ENCODE results near the gene NRCAM. TPM values are rescaled to one million over a fixed set of nuclear protein-coding genes. Genes with fewer than 3 reads are reported as not detected.

NRCAM gene
- total and polyA plus RNA-seq, 10 of the 15 experiments (the other 5 are each of a cell fraction or from before 2014, with no cell fraction given), result 0.30 to 2.0 (median 1.0) TPM

DNA sequence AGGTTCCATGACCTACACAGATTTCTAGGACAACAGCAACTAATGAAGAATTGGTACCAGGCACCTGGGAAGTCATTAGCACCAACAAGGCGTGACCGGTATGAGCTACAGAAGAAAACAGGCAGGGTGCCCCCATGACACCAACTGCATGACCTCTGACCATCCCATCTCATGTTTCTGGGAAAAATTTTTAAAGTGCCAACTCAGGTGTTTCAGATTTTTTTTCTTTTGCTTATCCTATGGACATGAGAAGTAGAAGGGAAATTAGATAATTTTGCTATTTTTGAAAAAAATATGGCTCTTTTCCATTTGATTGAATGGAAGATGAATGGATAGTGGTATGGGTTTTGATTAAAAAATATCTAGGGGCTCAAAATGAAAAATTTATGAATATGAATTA, 154.8 kb downstream of the NRCAM start:
- Histone ChIP-seq H2AFZ (ENCODE audit: control insufficient read depth, low read depth, low read length) (no peak overlapping the region), H3K27ac (ENCODE audit: control insufficient read depth, insufficient read depth) (no peak overlapping the region), H3K27me3 (replicated peaks in 1 of 2; ENCODE audit: control insufficient read depth in 2 of 2, insufficient read depth in 2 of 2, low read length in 1 of 2) (no peaks in the 10 kb centered on the region), H3K4me1 (ENCODE audit: control insufficient read depth, insufficient read depth, low read length) (no peaks in the 10 kb centered on the region), H3K9ac (ENCODE audit: control insufficient read depth, insufficient read depth, low read length) (no peak overlapping the region), H3K9me3 (replicated peaks; ENCODE audit: control insufficient read depth, insufficient read depth, low read length) (no peaks in the 10 kb centered on the region), H4K20me1 (ENCODE audit: control insufficient read depth, insufficient read depth) (no peaks in the 10 kb centered on the region), H3K4me3 (no peak overlapping the region), H3K79me2 (ENCODE audit: control insufficient read depth, insufficient read depth, low read length) (no peaks in the 10 kb centered on the region), H3K4me2 (ENCODE audit: control insufficient read depth, insufficient read depth) (no peak overlapping the region), H3K36me3 (ENCODE audit: control insufficient read depth in 2 of 2, insufficient read depth in 2 of 2, low read length in 1 of 2) (no peaks in the 10 kb centered on the region)
- ChIA-PET POLR2A (no interaction called here), RAD21 (ENCODE audit: unreplicated experiment) (no interaction called here), SMC1A (ENCODE audit: uncharacterized antibody, unreplicated experiment) (no interaction called here), CTCF (no interaction called here)
- WGBS (ENCODE audit: insufficient coverage, insufficient replicate concordance, low lambda C conversion rate, missing lambda C conversion rate), result 94% methylated on average over 2 of the region's 2 CpGs
- TF ChIP-seq CHD1 (IDR thresholded peaks at IDR 0.05; ENCODE audit: low read depth, low read length) (no peak), FOS (IDR thresholded peaks at IDR 0.05; ENCODE audit: borderline replicate concordance, extremely low read depth, insufficient read length) (no peak), SIN3A (IDR thresholded peaks at IDR 0.05; ENCODE audit: low read depth, low read length) (no peak), CBFB (IDR thresholded peaks at IDR 0.05; ENCODE audit: low read depth) (no peak), CREM (IDR thresholded peaks at IDR 0.05; ENCODE audit: low read depth) (no peak), PKNOX1 (IDR thresholded peaks at IDR 0.05) (no peak), SP1 (IDR thresholded peaks at IDR 0.05; ENCODE audit: low read depth, low read length) (no peak), CEBPZ (IDR thresholded peaks at IDR 0.05; ENCODE audit: low read depth, low read length) (no peak), SMC3 (IDR thresholded peaks at IDR 0.05; ENCODE audit: borderline replicate concordance, low read length) (no peak), ZNF217 (IDR thresholded peaks at IDR 0.05) (no peak), RBBP5 (conservative IDR thresholded peaks at IDR 0.05) (no peak), BACH1 (IDR thresholded peaks at IDR 0.05; ENCODE audit: borderline replicate concordance) (no peak), RAD51 (IDR thresholded peaks at IDR 0.05) (no peak)
- TF ChIP-seq, protein P1, sequence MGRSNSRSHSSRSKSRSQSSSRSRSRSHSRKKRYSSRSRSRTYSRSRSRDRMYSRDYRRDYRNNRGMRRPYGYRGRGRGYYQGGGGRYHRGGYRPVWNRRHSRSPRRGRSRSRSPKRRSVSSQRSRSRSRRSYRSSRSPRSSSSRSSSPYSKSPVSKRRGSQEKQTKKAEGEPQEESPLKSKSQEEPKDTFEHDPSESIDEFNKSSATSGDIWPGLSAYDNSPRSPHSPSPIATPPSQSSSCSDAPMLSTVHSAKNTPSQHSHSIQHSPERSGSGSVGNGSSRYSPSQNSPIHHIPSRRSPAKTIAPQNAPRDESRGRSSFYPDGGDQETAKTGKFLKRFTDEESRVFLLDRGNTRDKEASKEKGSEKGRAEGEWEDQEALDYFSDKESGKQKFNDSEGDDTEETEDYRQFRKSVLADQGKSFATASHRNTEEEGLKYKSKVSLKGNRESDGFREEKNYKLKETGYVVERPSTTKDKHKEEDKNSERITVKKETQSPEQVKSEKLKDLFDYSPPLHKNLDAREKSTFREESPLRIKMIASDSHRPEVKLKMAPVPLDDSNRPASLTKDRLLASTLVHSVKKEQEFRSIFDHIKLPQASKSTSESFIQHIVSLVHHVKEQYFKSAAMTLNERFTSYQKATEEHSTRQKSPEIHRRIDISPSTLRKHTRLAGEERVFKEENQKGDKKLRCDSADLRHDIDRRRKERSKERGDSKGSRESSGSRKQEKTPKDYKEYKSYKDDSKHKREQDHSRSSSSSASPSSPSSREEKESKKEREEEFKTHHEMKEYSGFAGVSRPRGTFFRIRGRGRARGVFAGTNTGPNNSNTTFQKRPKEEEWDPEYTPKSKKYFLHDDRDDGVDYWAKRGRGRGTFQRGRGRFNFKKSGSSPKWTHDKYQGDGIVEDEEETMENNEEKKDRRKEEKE (IDR thresholded peaks at IDR 0.05), result no peak
- no TSS peak for BruUV-seq (replicated peaks)
- intact Hi-C loops (cut with micrococcal nuclease; ENCODE audit: unreplicated experiment) (loop anchor here (10.0 kb wide), 1 partner anchor 117 kb away; no protein-coding TSS in a partner anchor), in situ Hi-C loops (cut with MboI) (no loop called here)
- DNase-seq (ENCODE audit: low read depth, low spot score) (no peak), FAIRE-seq (no peak), ATAC-seq (no peak)
